ENCODE data around the gene CAPN8. TPM values are rescaled to one million over a fixed set of nuclear protein-coding genes. Genes with fewer than 3 reads are reported as not detected.

CAPN8 gene
- total RNA-seq, 1 donor from 2014 or later: 83.5 TPM

- no peaks in the 10 kb centered on the region for H3K36me3 ChIP-seq
- ATAC-seq: no peak
- no peaks in the 10 kb centered on the region for H3K9me3 ChIP-seq
- intact Hi-C loops (cut with DNase I): no loop called here
- TF ChIP-seq CTCF (IDR thresholded peaks at IDR 0.05): no peak
- no peak overlapping the region for H3K4me3 ChIP-seq
- H3K27me3 ChIP-seq: no peaks in the 10 kb centered on the region
- no peak for DNase-seq
- H3K4me1 ChIP-seq: peaks cover 46% of the 10 kb centered on the region
- peak overlapping the region; percentile 5 for H3K27ac ChIP-seq
These were observed 43.3 kb upstream of the CAPN8 start for GRCh38 chr1:223708651-223709268.

GRCh38 chr1:223708001-223708359 lies 42.5 kb upstream of the CAPN8 start:
- Histone ChIP-seq H3K27ac (peak overlapping the region; percentile 75), H3K9me3 (no peaks in the 10 kb centered on the region), H3K4me3 (no peak overlapping the region), H3K36me3 (no peaks in the 10 kb centered on the region), H3K27me3 (no peaks in the 10 kb centered on the region), H3K4me1 (peaks cover 42% of the 10 kb centered on the region)
- intact Hi-C loops (cut with DNase I): no loop called here
- TF ChIP-seq CTCF (IDR thresholded peaks at IDR 0.05): peak; percentile 25
- DNase-seq: no peak
- ATAC-seq: peak; percentile 6

GRCh38 chr1:223707256-223708000 lies 41.9 kb upstream of the CAPN8 start:
- H3K27me3 ChIP-seq: no peaks in the 10 kb centered on the region
- intact Hi-C loops (cut with DNase I): no loop called here

GRCh38 chr1:223706077-223706973 lies 40.8 kb upstream of the CAPN8 start:
- ATAC-seq (no peak), DNase-seq (no peak)
- peak overlapping the region; percentile 75 for H3K27ac ChIP-seq
- H3K4me3 ChIP-seq: no peak overlapping the region
- no peaks in the 10 kb centered on the region for H3K36me3 ChIP-seq
- no peaks in the 10 kb centered on the region for H3K27me3 ChIP-seq
- intact Hi-C loops (cut with DNase I): no loop called here
- H3K9me3 ChIP-seq: no peaks in the 10 kb centered on the region
- TF ChIP-seq CTCF (IDR thresholded peaks at IDR 0.05): no peak
- H3K4me1 ChIP-seq: peaks cover 42% of the 10 kb centered on the region

More at GRCh38 chr1:223707256-223708000, 41.9 kb upstream of the CAPN8 start:
- DNase-seq (peak; percentile 76), ATAC-seq (peak; percentile 84)
- peaks cover 42% of the 10 kb centered on the region for H3K4me1 ChIP-seq
- H3K36me3 ChIP-seq: no peaks in the 10 kb centered on the region
- TF ChIP-seq CTCF (IDR thresholded peaks at IDR 0.05): no peak
- no peaks in the 10 kb centered on the region for H3K9me3 ChIP-seq
- H3K4me3 ChIP-seq: no peak overlapping the region
- H3K27ac ChIP-seq: peak overlapping the region; percentile 75

- DNase-seq: no peak
- Histone ChIP-seq H3K27me3 (no peaks in the 10 kb centered on the region), H3K36me3 (no peaks in the 10 kb centered on the region), H3K4me3 (no peak overlapping the region), H3K4me1 (peaks cover 42% of the 10 kb centered on the region), H3K9me3 (no peaks in the 10 kb centered on the region), H3K27ac (peak overlapping the region; percentile 42)
- intact Hi-C loops (cut with DNase I): no loop called here
- no peak for TF ChIP-seq CTCF (IDR thresholded peaks at IDR 0.05)
- no peak for ATAC-seq
These were observed 39.7 kb upstream of the CAPN8 start for GRCh38 chr1:223704921-223705878.

All from upper lobe of right lung (tissue), 1 donor.